Measurements from ENCODE around the gene GK. TPM values are rescaled to one million over a fixed set of nuclear protein-coding genes. Genes with fewer than 3 reads are reported as not detected.

GK gene
- 0.47 and 0.57 TPM in 2 replicates for polyA plus RNA-seq (2013)

DNA sequence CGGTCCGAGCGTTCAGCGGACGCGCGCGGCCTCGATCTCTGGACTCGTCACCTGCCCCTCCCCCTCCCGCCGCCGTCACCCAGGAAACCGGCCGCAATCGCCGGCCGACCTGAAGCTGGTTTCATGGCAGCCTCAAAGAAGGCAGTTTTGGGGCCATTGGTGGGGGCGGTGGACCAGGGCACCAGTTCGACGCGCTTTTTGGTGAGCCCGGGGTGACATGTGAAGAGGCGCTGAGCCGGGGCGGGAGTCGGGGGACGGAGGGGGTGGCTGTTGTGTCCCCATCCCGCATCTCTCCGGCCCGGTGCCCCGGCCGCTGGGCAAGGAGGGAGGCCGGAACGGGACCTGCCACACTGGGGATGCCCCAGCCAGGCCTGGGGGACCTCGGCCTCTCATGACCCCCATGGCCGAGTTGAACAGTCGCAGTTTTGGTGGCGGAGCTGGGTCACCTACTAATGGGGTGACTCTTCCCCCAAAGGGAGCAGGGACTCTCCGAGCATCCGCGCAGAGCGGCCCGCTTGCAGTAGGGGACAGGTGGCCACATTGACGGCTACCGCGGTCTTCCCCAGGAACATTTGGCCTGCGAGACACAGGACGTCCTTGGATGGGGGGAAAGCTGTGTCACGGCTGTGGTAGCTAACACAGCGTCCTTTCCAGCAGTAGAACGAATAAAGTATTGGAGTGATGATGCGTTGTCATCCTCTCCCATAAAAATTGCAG, at the start of gene GK:
Gene GK, plus strand, starts transcription at position 9 of the 717 bp plus-strand sequence. Its CDS starts 115 bp downstream, at position 124.
- Histone ChIP-seq H3K79me1 (ENCODE audit: low read length) (peaks cover 5% of the 10 kb centered on the region), H3K36me3 (ENCODE audit: control insufficient read depth in 1 of 2, insufficient read depth in 2 of 2, low read length in 2 of 2) (no peaks in the 10 kb centered on the region), H3K79me2 (ENCODE audit: control insufficient read depth, insufficient read depth, low read length, poor library complexity) (no peaks in the 10 kb centered on the region), H3K27me3 (ENCODE audit: insufficient read depth, low read length) (no peaks in the 10 kb centered on the region), H3K4me3 (ENCODE audit: low read depth, low read length) (peak within 1 kb of the TSS; percentile 75), H2BK12ac (ENCODE audit: low read length) (no peak within 1 kb of the TSS), H3K18ac (ENCODE audit: low read length) (peak within 1 kb of the TSS; percentile 45), H3K4me1 (ENCODE audit: control insufficient read depth in 1 of 2, insufficient read depth in 2 of 2, low read length in 2 of 2) (peaks cover 3 to 7% of the 10 kb centered on the region in 2 experiments), H4K91ac (ENCODE audit: low read depth, low read length) (no peak within 1 kb of the TSS), H2AFZ (ENCODE audit: insufficient read depth, low read length, poor library complexity) (peak within 1 kb of the TSS; percentile 70), H3K14ac (ENCODE audit: low read length) (peak within 1 kb of the TSS; percentile 17), H3K4me2 (ENCODE audit: low read length) (peak within 1 kb of the TSS; percentile 90), H2BK5ac (ENCODE audit: low read depth, low read length, poor library complexity) (no peak within 1 kb of the TSS), H2AK5ac (ENCODE audit: low read length) (no peak within 1 kb of the TSS), H3K4ac (ENCODE audit: low read depth, low read length) (no peak within 1 kb of the TSS), H3K9me3 (ENCODE audit: insufficient read depth, low read depth, low read length) (no peaks in the 10 kb centered on the region), H4K8ac (ENCODE audit: low read depth, low read length) (peak within 1 kb of the TSS; percentile 77), H3K27ac (ENCODE audit: low read depth, low read length) (no peak within 1 kb of the TSS), H3K23ac (ENCODE audit: low read length) (no peak within 1 kb of the TSS), H2BK120ac (ENCODE audit: insufficient read depth, low read length, poor library complexity) (no peak within 1 kb of the TSS), H3K9ac (ENCODE audit: low read length) (peak within 1 kb of the TSS; percentile 40), H4K12ac (ENCODE audit: low read depth, low read length) (peak within 1 kb of the TSS; percentile 18)
- no peak for DNase-seq
- WGBS (ENCODE audit: extremely low coverage, insufficient coverage, insufficient read length): no CpG with 5 or more reads among the region's 53 CpGs

DNA sequence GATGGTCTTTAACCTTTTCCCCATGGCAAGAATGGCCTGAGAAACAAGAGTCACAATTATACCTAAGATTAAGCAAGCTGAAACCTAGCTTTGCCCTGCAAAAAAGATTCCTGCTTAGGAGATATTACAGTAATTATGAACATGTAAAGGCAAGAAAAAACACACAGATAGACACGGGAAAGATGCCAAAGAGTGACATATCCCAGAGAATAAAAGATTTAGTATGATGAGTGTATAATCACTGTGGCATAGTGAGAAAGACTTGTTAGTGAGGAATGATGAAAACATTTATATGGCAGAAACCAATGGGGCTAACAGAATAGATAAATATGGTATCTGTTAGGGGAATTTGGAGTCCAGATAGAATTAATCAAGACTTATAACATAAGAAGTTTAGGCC, 46.1 kb upstream of the GK start:
- H3K79me1 ChIP-seq (ENCODE audit: low read length): no peaks in the 10 kb centered on the region
- H3K4me2 ChIP-seq (ENCODE audit: low read length): no peak overlapping the region
- WGBS (ENCODE audit: extremely low coverage, insufficient coverage, insufficient read length): no CpG with 5 or more reads among the region's 1 CpG
- H2AFZ ChIP-seq (ENCODE audit: insufficient read depth, low read length, poor library complexity): no peak overlapping the region
- no peak overlapping the region for H2BK12ac ChIP-seq (ENCODE audit: low read length)
- DNase-seq: no peak
- no peak overlapping the region for H2BK5ac ChIP-seq (ENCODE audit: low read depth, low read length, poor library complexity)
- H3K4ac ChIP-seq (ENCODE audit: low read depth, low read length): no peak overlapping the region
- no peak overlapping the region for H3K18ac ChIP-seq (ENCODE audit: low read length)
- H3K9ac ChIP-seq (ENCODE audit: low read length): no peak overlapping the region
- no peaks in the 10 kb centered on the region for H3K4me1 ChIP-seq (ENCODE audit: control insufficient read depth in 1 of 2, insufficient read depth in 2 of 2, low read length in 2 of 2)
- H3K27ac ChIP-seq (ENCODE audit: low read depth, low read length): no peak overlapping the region
- no peak overlapping the region for H3K14ac ChIP-seq (ENCODE audit: low read length)
- H3K4me3 ChIP-seq (ENCODE audit: low read depth, low read length): no peak overlapping the region
- no peaks in the 10 kb centered on the region for H3K36me3 ChIP-seq (ENCODE audit: control insufficient read depth in 1 of 2, insufficient read depth in 2 of 2, low read length in 2 of 2)
- no peak overlapping the region for H4K91ac ChIP-seq (ENCODE audit: low read depth, low read length)
- no peaks in the 10 kb centered on the region for H3K79me2 ChIP-seq (ENCODE audit: control insufficient read depth, insufficient read depth, low read length, poor library complexity)
- H4K12ac ChIP-seq (ENCODE audit: low read depth, low read length): no peak overlapping the region
- H3K9me3 ChIP-seq (ENCODE audit: insufficient read depth, low read depth, low read length): no peaks in the 10 kb centered on the region
- H4K8ac ChIP-seq (ENCODE audit: low read depth, low read length): no peak overlapping the region
- no peak overlapping the region for H2BK120ac ChIP-seq (ENCODE audit: insufficient read depth, low read length, poor library complexity)
- no peaks in the 10 kb centered on the region for H3K27me3 ChIP-seq (ENCODE audit: insufficient read depth, low read length)
- no peak overlapping the region for H3K23ac ChIP-seq (ENCODE audit: low read length)
- no peak overlapping the region for H2AK5ac ChIP-seq (ENCODE audit: low read length)

DNA sequence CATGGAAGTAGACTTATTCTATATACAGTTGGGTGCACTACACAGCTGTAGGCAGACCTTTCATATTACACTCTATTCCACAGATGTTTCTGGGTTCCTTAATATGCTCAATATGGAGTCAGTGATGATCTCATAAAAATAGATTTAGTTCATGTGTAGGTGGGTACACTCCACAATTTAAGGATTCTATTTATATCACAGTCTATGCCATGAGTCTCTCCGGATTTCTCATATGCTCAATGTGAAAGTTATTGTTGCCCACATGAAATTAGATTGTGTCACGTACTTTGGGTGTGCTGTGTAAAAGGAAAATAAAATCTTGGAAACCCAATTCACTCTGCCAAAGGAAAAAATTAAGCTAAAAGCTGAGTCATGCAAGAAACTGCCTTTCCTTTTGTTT, 43.2 kb upstream of the GK start:
- no peak overlapping the region for H2BK120ac ChIP-seq (ENCODE audit: insufficient read depth, low read length, poor library complexity)
- no peaks in the 10 kb centered on the region for H3K4me1 ChIP-seq (ENCODE audit: control insufficient read depth in 1 of 2, insufficient read depth in 2 of 2, low read length in 2 of 2)
- no peaks in the 10 kb centered on the region for H3K79me1 ChIP-seq (ENCODE audit: low read length)
- no peak overlapping the region for H3K27ac ChIP-seq (ENCODE audit: low read depth, low read length)
- H3K4me2 ChIP-seq (ENCODE audit: low read length): no peak overlapping the region
- H3K23ac ChIP-seq (ENCODE audit: low read length): no peak overlapping the region
- H3K9ac ChIP-seq (ENCODE audit: low read length): no peak overlapping the region
- DNase-seq: no peak
- H3K14ac ChIP-seq (ENCODE audit: low read length): no peak overlapping the region
- H3K4me3 ChIP-seq (ENCODE audit: low read depth, low read length): no peak overlapping the region
- H3K36me3 ChIP-seq (ENCODE audit: control insufficient read depth in 1 of 2, insufficient read depth in 2 of 2, low read length in 2 of 2): no peaks in the 10 kb centered on the region
- no peaks in the 10 kb centered on the region for H3K27me3 ChIP-seq (ENCODE audit: insufficient read depth, low read length)
- H2AFZ ChIP-seq (ENCODE audit: insufficient read depth, low read length, poor library complexity): no peak overlapping the region
- H4K91ac ChIP-seq (ENCODE audit: low read depth, low read length): no peak overlapping the region
- no peak overlapping the region for H4K8ac ChIP-seq (ENCODE audit: low read depth, low read length)
- no peak overlapping the region for H3K18ac ChIP-seq (ENCODE audit: low read length)
- no peak overlapping the region for H2BK5ac ChIP-seq (ENCODE audit: low read depth, low read length, poor library complexity)
- no peak overlapping the region for H2BK12ac ChIP-seq (ENCODE audit: low read length)
- H3K79me2 ChIP-seq (ENCODE audit: control insufficient read depth, insufficient read depth, low read length, poor library complexity): no peaks in the 10 kb centered on the region
- no peak overlapping the region for H3K4ac ChIP-seq (ENCODE audit: low read depth, low read length)
- WGBS (ENCODE audit: extremely low coverage, insufficient coverage, insufficient read length): no CpG with 5 or more reads among the region's 2 CpGs
- no peak overlapping the region for H2AK5ac ChIP-seq (ENCODE audit: low read length)
- no peak overlapping the region for H4K12ac ChIP-seq (ENCODE audit: low read depth, low read length)
- no peaks in the 10 kb centered on the region for H3K9me3 ChIP-seq (ENCODE audit: insufficient read depth, low read depth, low read length)

DNA sequence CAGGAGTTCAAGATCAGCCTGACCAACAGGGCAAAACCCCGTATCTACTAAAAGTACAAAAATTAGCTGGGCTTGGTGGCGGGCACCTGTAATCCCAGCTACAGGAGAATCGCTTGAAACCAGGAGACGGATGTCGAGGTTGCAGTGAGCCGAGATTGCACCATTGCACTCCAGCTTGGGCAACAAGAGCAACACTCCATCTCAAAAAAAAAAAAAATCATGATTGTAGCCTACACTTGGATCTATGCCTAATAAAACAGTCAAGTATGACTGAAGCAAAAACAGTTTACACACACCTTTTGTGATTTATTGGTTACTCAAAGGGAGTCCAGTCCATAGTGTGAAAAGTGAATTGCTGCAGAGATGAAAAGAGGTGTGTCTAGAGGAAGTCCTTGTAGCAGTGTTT, 41.0 kb upstream of the GK start:
- no peaks in the 10 kb centered on the region for H3K79me1 ChIP-seq (ENCODE audit: low read length)
- DNase-seq: no peak
- H3K79me2 ChIP-seq (ENCODE audit: control insufficient read depth, insufficient read depth, low read length, poor library complexity): no peaks in the 10 kb centered on the region
- no peak overlapping the region for H3K14ac ChIP-seq (ENCODE audit: low read length)
- H3K23ac ChIP-seq (ENCODE audit: low read length): no peak overlapping the region
- no peak overlapping the region for H3K4me3 ChIP-seq (ENCODE audit: low read depth, low read length)
- no peak overlapping the region for H2BK12ac ChIP-seq (ENCODE audit: low read length)
- H2BK120ac ChIP-seq (ENCODE audit: insufficient read depth, low read length, poor library complexity): no peak overlapping the region
- no peaks in the 10 kb centered on the region for H3K9me3 ChIP-seq (ENCODE audit: insufficient read depth, low read depth, low read length)
- no peak overlapping the region for H2AK5ac ChIP-seq (ENCODE audit: low read length)
- no peak overlapping the region for H2BK5ac ChIP-seq (ENCODE audit: low read depth, low read length, poor library complexity)
- H3K36me3 ChIP-seq (ENCODE audit: control insufficient read depth in 1 of 2, insufficient read depth in 2 of 2, low read length in 2 of 2): no peaks in the 10 kb centered on the region
- H3K4me1 ChIP-seq (ENCODE audit: control insufficient read depth in 1 of 2, insufficient read depth in 2 of 2, low read length in 2 of 2): no peaks in the 10 kb centered on the region
- H3K4me2 ChIP-seq (ENCODE audit: low read length): no peak overlapping the region
- no peak overlapping the region for H4K12ac ChIP-seq (ENCODE audit: low read depth, low read length)
- no peaks in the 10 kb centered on the region for H3K27me3 ChIP-seq (ENCODE audit: insufficient read depth, low read length)
- no peak overlapping the region for H3K18ac ChIP-seq (ENCODE audit: low read length)
- H4K8ac ChIP-seq (ENCODE audit: low read depth, low read length): no peak overlapping the region
- no peak overlapping the region for H3K9ac ChIP-seq (ENCODE audit: low read length)
- no CpG with 5 or more reads among the region's 6 CpGs for WGBS (ENCODE audit: extremely low coverage, insufficient coverage, insufficient read length)
- H3K27ac ChIP-seq (ENCODE audit: low read depth, low read length): no peak overlapping the region
- no peak overlapping the region for H2AFZ ChIP-seq (ENCODE audit: insufficient read depth, low read length, poor library complexity)
- no peak overlapping the region for H4K91ac ChIP-seq (ENCODE audit: low read depth, low read length)
- H3K4ac ChIP-seq (ENCODE audit: low read depth, low read length): no peak overlapping the region
